Lung (tissue), 12 donors: ENCODE data around the gene PPME1. TPM values are rescaled to one million over a fixed set of nuclear protein-coding genes. Genes with fewer than 3 reads are reported as not detected.
A peak's percentile ranks its signal among the peaks of the same experiment; 100 is the strongest.

Experiments used
- ATAC-seq: fragments of 200-7000 bp; cut with Tn5 transposase; one replicate; pipeline ENCODE4 v1.9.1; 2020; ENCODE audit warnings: moderate number of reproducible peaks; ENCODE audit not compliant: insufficient read depth, low FRiP score
- DNase-seq, 3 donors: peaks; one replicate each; pipeline ENCODE4 v3.0.0-alpha.2; 2013 to 2017
- H3K27ac ChIP-seq, 2 donors: one replicate each; pipeline ENCODE4 v1.5.1; 2013; ENCODE audit warnings: mild to moderate bottlenecking in 2 of 2, moderate library complexity in 2 of 2, control low read depth in 1 of 2, inconsistent platforms in 1 of 2, low read depth in 1 of 2, low read length in 1 of 2
- H3K27me3 ChIP-seq, 3 donors: one replicate each; pipeline ENCODE4 v1.5.1; 2013; ENCODE audit warnings: low read length in 2 of 3; ENCODE audit not compliant: control insufficient read depth in 3 of 3, insufficient read depth in 3 of 3
- H3K36me3 ChIP-seq, 4 donors: one replicate each; pipeline ENCODE4 v1.5.1; 2013; ENCODE audit warnings: low read length in 4 of 4, mild to moderate bottlenecking in 1 of 4, moderate library complexity in 1 of 4; ENCODE audit not compliant: control insufficient read depth in 4 of 4, insufficient read depth in 4 of 4
- H3K4me1 ChIP-seq, 5 donors: one replicate each; pipeline ENCODE4 v1.5.1; 2013; ENCODE audit warnings: low read length in 5 of 5, mild to moderate bottlenecking in 2 of 5, moderate library complexity in 1 of 5; ENCODE audit not compliant: control insufficient read depth in 5 of 5, insufficient read depth in 5 of 5
- H3K4me3 ChIP-seq: one replicate; pipeline ENCODE4 v1.5.1; 2013; ENCODE audit warnings: mild to moderate bottlenecking, control low read depth, moderate library complexity
- H3K9ac ChIP-seq, 2 donors: one replicate each; pipeline ENCODE4 v1.5.1; 2013; ENCODE audit warnings: low read length in 2 of 2, control low read depth in 1 of 2; ENCODE audit not compliant: insufficient read depth in 1 of 2
- H3K9me3 ChIP-seq, 4 donors: one replicate each; pipeline ENCODE4 v1.5.1; 2013; ENCODE audit warnings: low read length in 3 of 4, mild to moderate bottlenecking in 1 of 4, moderate library complexity in 1 of 4; ENCODE audit not compliant: control insufficient read depth in 4 of 4, insufficient read depth in 3 of 4
- CTCF ChIP-seq: IDR thresholded peaks from 2 replicates; pipeline ENCODE4 v1.5.1; 2012; ENCODE audit warnings: mild to moderate bottlenecking; ENCODE audit errors: control extremely low read depth, extremely low read depth
- WGBS, 2 donors: extraction: QIAGEN DNeasy Blood & Tissue Kit; methylation state at CpG; one replicate each; pipeline ENCODE4 v1.1.7; 2013; 5-methylcytosine and 5-hydroxymethylcytosine counted together
- polyA plus RNA-seq, 2 donors: library from polyadenylated mRNA; stranded (reverse); fragments of 200-250 nt; gene quantifications; one replicate each; pipeline ENCODE4 v1.2.1, GENCODE V29; 2013
- total RNA-seq, 2 donors: library from RNA; depleted of rRNA in 1 of 2; stranded (reverse); fragments of >200 nt in 1 of 2; gene quantifications; one replicate each; pipeline ENCODE4 v1.2.1, GENCODE V29; 2014 to 2021
- donor health status: control.
- donor health status: control.
- donor health status: Bipolar disorder and iron deficiency.
- donor health status: healthy.
- donor health status: DM: yes; HTN: yes; CAD: no.

Gene PPME1
- total and polyA plus RNA-seq, 4 donors, result 22.4 to 37.7 (median 29.7) TPM

- 39 to 48% methylated on average over 11 of the region's 11 CpGs for WGBS, 2 donors
- Histone ChIP-seq H3K27me3 (peaks cover 0 to 2% (median 0%) of the 10 kb centered on the region in 3 donors), H3K4me1 (peaks cover 0 to 14% (median 7%) of the 10 kb centered on the region in 5 donors), H3K27ac (no peak overlapping the region), H3K36me3 (no peaks in the 10 kb centered on the region), H3K9ac (no peak overlapping the region), H3K9me3 (no peaks in the 10 kb centered on the region), H3K4me3 (no peak overlapping the region)
- no peak for TF ChIP-seq CTCF
- DNase-seq, result peak; percentile 66 to 92 (median 90)
- ATAC-seq, result no peak
Measured at GRCh38 chr11:74269161-74269811, 98.2 kb downstream of the PPME1 start.

GRCh38 chr11:74272276-74272675 is 101.2 kb downstream of the PPME1 start:
- DNase-seq (no peak), ATAC-seq (no peak)
- no peak for TF ChIP-seq CTCF
- H3K27ac ChIP-seq, result no peak overlapping the region
- H3K27me3 ChIP-seq, result peaks cover 0 to 2% (median 0%) of the 10 kb centered on the region in 3 donors
- no peak overlapping the region for H3K4me3 ChIP-seq
- no peak overlapping the region for H3K9ac ChIP-seq
- H3K4me1 ChIP-seq, result peaks cover 0 to 14% (median 7%) of the 10 kb centered on the region in 5 donors
- no peaks in the 10 kb centered on the region for H3K36me3 ChIP-seq
- 80 to 91% methylated on average over 4 of the region's 4 CpGs for WGBS, 2 donors
- H3K9me3 ChIP-seq, result no peaks in the 10 kb centered on the region

- no peak overlapping the region for H3K4me3 ChIP-seq
- no peaks in the 10 kb centered on the region for H3K4me1 ChIP-seq
- no peak overlapping the region for H3K9ac ChIP-seq
- ATAC-seq (no peak), DNase-seq (no peak)
- no peaks in the 10 kb centered on the region for H3K36me3 ChIP-seq
- no peak overlapping the region for H3K27ac ChIP-seq
- H3K9me3 ChIP-seq, result no peaks in the 10 kb centered on the region
- no peaks in the 10 kb centered on the region for H3K27me3 ChIP-seq
- WGBS, 2 donors, result 88 to 91% methylated on average over 2 of the region's 2 CpGs
- no peak for TF ChIP-seq CTCF
Measured at GRCh38 chr11:74276581-74276980, 105.5 kb downstream of the PPME1 start.

- DNase-seq, result no peak
- TF ChIP-seq CTCF, result no peak
- Histone ChIP-seq H3K4me3 (no peak overlapping the region), H3K9ac (no peak overlapping the region), H3K27ac (no peak overlapping the region), H3K27me3 (no peaks in the 10 kb centered on the region), H3K4me1 (peaks cover 0 to 2% (median 0%) of the 10 kb centered on the region in 5 donors), H3K9me3 (no peaks in the 10 kb centered on the region), H3K36me3 (no peaks in the 10 kb centered on the region)
- WGBS, 2 donors, result 81 to 94% methylated on average over 2 of the region's 2 CpGs
- ATAC-seq, result no peak
Measured at GRCh38 chr11:74278103-74278502, 107.0 kb downstream of the PPME1 start.
